HG03575 (cell line): ENCODE measurements around the gene EVA1A.

ENCODE experiments used
- ATAC-seq: cut with Tn5 transposase; IDR thresholded peaks from one replicate; pipeline ENCODE4 v1.9.1; 2021; ENCODE audit not compliant: unreplicated experiment, insufficient number of reproducible peaks, low FRiP score; ENCODE audit errors: extremely low read depth

EVA1A gene

GRCh38 chr2:75549401-75550253, 11.1 kb downstream of the EVA1A start:
- no peak for ATAC-seq

- ATAC-seq, result no peak
Measured at GRCh38 chr2:75548036-75548573, 12.6 kb downstream of the EVA1A start.

GRCh38 chr2:75547345-75548035, 13.2 kb downstream of the EVA1A start:
- no peak for ATAC-seq

GRCh38 chr2:75545922-75546321, 14.8 kb downstream of the EVA1A start:
- ATAC-seq, result no peak

GRCh38 chr2:75545387-75545786, 15.4 kb downstream of the EVA1A start:
- ATAC-seq, result no peak

GRCh38 chr2:75543446-75543845, 17.3 kb downstream of the EVA1A start:
- no peak for ATAC-seq

GRCh38 chr2:75541430-75541829, 19.3 kb downstream of the EVA1A start:
- ATAC-seq, result no peak

- ATAC-seq, result no peak
Measured at GRCh38 chr2:75540994-75541393, 19.7 kb downstream of the EVA1A start.

- ATAC-seq, result no peak
Measured at GRCh38 chr2:75539955-75540716, 20.6 kb downstream of the EVA1A start.

GRCh38 chr2:75538521-75539490, 21.9 kb downstream of the EVA1A start:
- no peak for ATAC-seq

- no peak for ATAC-seq
Measured at GRCh38 chr2:75537658-75538057, 23.1 kb downstream of the EVA1A start.

- ATAC-seq, result no peak
Measured at GRCh38 chr2:75533135-75533534, 27.6 kb downstream of the EVA1A start.

- ATAC-seq, result no peak
Measured at GRCh38 chr2:75532488-75532887, 28.3 kb downstream of the EVA1A start.

GRCh38 chr2:75528221-75528977, 32.3 kb downstream of the EVA1A start:
- ATAC-seq, result no peak

GRCh38 chr2:75527676-75528075, 33.1 kb downstream of the EVA1A start:
- ATAC-seq, result no peak

GRCh38 chr2:75526842-75527241, 33.9 kb downstream of the EVA1A start:
- ATAC-seq, result no peak

GRCh38 chr2:75525434-75526310, 35.1 kb downstream of the EVA1A start:
- ATAC-seq, result no peak
